SH-SY5Y (cell line): Measurements from ENCODE around the gene MS4A14.

ENCODE experiments used
- GATA2 ChIP-seq: IDR thresholded peaks from 2 replicates; pipeline ENCODE4 v1.6.1; 2011; ENCODE audit warnings: mild to moderate bottlenecking, low read depth, low read length
- GATA3 ChIP-seq: IDR thresholded peaks from 2 replicates; pipeline ENCODE4 v1.6.1; 2011; ENCODE audit warnings: low read depth, mild to moderate bottlenecking, low read length, moderate library complexity

Gene MS4A14

DNA sequence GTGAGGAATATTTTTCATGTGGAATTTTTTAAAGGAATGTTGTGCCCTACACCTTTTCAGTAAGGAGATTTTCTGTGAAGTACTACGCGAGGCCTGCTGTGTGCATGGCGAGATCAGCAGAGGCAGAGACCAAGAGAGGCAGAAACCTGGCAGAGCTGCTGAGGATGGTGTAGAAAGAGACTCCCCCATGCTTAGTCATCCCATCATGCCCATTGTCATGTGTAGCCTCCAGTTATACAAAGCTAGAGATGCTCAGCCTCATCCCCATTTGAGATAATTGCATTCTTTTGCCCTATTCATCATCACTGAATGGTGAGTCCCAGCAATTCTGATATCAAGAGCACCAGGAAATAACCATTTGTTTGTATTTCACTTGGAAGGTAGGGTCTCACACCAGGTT, 20.9 kb upstream of the MS4A14 start:
- TF ChIP-seq GATA3: no peak
- no peak for TF ChIP-seq GATA2

DNA sequence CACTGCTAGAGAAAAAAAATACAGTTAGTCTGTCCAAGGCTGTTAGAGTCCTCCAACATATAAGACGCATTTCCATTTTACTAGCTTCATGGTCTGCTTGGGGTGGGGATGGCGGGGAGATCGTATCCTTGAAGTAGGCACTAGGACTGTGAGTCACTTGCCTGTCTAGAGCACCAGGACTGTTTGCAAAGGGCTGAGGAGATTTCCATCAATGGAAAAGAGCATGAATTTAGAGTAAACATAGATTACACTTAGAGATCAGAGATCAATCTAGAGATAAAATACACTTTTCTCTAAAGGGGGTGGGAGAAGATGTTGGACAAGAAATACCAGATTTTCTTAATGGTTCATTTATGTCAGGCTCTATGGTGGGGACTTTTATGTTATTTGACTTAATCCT, 19.7 kb upstream of the MS4A14 start:
- no peak for TF ChIP-seq GATA3
- TF ChIP-seq GATA2: no peak

DNA sequence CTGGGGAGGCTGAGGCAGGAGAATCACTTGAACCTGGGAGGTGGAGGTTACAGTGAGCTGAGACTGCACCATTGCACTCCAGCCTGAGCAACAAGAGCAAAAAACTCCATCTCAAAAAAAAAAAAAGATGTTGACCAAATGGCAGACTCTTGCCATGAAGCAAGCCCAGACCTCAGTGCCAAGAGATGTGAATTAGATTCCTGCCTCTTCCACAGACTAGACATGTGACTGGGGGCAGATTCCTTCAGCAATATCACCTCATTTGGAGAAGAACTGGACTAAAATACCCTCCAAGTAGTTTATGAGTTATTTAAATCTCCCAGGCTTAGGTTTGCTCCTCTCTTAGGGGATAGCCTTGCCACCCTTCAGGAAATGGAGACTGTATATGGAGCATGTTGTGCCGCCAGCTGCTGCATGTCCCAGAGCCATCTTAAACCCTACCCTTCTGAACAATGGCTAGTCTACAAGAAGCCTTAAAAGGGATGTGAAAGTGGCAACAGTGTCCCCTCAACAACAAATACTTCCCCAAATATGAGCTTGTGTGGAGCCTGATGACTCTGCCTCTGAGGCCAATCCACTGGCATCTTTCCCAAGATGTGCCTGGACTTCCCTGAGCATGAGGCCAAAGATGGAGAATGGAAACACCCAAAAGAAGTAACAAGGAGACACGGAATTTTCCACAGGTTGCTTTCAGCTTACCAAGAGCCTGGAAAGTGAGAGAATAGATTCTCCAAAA, 18.7 kb upstream of the MS4A14 start:
- TF ChIP-seq GATA2: no peak
- no peak for TF ChIP-seq GATA3

DNA sequence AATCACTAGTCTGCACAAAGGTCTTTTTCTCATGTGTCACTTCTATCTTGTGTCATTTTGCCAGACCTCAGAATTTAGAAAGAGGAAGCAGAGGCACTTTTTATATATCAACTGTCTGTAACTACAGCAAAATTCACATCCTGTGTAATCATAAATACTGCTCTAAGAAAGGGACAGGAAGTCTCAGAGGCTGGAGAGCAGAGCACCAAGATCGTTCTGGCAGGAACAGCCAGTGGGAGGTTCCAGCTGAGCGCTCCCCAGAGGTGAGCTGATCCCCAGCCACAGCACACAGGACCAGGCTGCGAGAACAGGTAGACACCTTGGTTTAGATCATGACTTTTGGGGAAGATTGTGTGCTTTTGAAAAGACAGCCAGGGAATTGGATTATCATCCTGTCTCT, 17.9 kb upstream of the MS4A14 start, which contains the start of gene MS4A7:
Gene MS4A7, plus strand, starts transcription at position 179 of the 400 bp plus-strand sequence. CDS start 4,610 bp downstream, outside the sequence.
- TF ChIP-seq GATA3 (no peak), GATA2 (no peak)

GRCh38 chr11:60389279-60389910, 6.9 kb upstream of the MS4A14 start:
- TF ChIP-seq GATA2 (no peak), GATA3 (no peak)

- no peak for TF ChIP-seq GATA3
- no peak for TF ChIP-seq GATA2
These were observed 5.8 kb upstream of the MS4A14 start for GRCh38 chr11:60390419-60390818.

GRCh38 chr11:60392361-60392760, 3.9 kb upstream of the MS4A14 start:
- TF ChIP-seq GATA3: no peak
- TF ChIP-seq GATA2: no peak

DNA sequence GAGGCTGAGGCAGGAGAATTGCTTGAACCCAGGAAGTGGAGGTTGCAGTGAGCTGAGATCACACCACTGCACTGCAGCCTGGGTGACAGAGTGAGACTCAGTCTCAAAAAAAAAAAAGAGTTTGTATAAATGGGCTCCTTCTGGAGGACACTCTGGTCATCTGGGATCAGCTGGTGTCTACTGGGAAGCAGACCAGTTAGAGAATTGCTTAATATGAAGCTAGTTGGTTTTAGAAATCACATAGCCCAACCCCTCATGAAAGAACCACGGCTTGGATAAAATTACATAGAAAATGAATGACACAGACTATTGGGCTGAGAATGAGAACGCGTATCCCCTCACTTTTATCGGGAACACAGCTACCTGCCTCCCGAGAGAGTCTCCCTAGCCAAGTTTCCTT, 3.2 kb upstream of the MS4A14 start:
- TF ChIP-seq GATA3: no peak
- no peak for TF ChIP-seq GATA2

DNA sequence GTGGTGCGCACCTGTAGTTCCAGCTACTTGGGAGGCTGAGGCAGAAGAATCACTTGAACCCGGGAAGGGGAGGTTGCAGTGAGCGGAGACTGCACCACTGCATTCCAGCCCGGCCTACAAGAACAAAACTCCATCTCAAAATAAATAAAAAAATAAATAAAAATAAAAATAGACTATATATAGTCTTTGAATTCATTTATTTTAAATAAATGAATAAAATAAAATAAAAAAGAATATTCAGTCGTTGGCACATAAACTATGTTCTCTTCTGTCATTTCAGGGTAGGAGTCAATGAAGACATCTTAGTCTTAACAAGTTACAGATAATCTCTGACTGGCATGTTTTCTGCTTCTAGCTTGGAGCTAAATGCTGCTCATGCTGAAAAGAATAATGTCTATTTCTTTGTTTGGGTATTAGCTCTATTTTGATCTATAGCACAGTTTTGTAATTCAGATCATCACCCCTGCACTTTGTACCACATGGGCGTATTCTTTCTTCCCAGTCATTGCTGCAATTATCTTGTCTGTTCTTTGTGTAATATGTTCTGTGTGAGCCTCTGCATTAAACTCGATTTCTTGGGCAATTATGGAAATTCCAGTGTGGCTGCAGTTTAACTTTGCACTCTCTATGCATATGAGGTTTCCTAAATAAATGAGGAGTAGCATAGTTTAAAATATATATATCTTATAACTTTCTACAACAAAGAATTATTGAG, 1.4 kb upstream of the MS4A14 start:
- TF ChIP-seq GATA2 (no peak), GATA3 (no peak)

GRCh38 chr11:60396799-60397198, 540 bp downstream of the MS4A14 start:
- no peak for TF ChIP-seq GATA3
- no peak for TF ChIP-seq GATA2

DNA sequence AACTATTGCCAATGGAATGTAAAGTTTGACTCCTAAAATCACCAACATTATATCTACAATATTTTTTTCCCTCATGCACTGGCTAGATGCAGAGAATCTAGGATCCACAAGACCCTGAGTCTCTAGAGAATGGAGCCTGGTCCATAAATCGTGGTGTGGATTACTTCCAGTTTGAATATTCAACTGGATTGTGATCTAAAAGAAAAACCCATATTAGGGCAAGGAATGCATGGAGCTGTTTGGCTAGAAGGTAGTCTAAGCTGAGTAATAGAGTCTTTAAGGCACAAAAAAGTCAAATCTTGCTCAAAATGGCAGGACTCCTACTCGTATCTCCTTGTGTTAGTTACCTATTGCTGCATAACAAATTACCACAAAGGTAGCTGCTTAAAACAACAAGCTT, 23.8 kb downstream of the MS4A14 start:
- TF ChIP-seq GATA2: no peak
- TF ChIP-seq GATA3: no peak

GRCh38 chr11:60422609-60423008, 26.4 kb downstream of the MS4A14 start:
- TF ChIP-seq GATA2: no peak
- TF ChIP-seq GATA3: no peak

GRCh38 chr11:60428517-60428916, 32.3 kb downstream of the MS4A14 start:
- no peak for TF ChIP-seq GATA3
- TF ChIP-seq GATA2: no peak

DNA sequence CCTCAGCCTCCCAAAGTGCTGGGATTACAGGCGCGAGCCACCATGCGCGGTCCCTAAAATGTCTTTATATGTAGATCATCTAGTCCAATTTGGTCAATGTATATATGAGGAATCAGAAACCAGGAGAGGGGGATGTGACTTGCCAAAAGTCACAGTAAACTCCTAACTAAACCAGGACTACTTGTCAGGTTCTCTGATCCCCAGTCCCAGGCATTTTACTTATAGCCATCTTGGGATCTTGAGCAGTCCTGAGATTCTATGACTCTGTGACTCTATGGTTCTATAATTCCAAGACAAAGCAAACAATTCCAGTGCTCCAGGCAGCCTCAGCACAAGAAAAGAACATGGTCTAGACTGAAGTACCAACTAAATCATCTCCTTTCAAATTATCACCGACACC, 33.0 kb downstream of the MS4A14 start, which contains the start of gene MS4A5:
Gene MS4A5, plus strand, starts transcription at position 301 of the 400 bp plus-strand sequence. CDS start 103 bp downstream, outside the sequence.
- no peak for TF ChIP-seq GATA3
- no peak for TF ChIP-seq GATA2

DNA sequence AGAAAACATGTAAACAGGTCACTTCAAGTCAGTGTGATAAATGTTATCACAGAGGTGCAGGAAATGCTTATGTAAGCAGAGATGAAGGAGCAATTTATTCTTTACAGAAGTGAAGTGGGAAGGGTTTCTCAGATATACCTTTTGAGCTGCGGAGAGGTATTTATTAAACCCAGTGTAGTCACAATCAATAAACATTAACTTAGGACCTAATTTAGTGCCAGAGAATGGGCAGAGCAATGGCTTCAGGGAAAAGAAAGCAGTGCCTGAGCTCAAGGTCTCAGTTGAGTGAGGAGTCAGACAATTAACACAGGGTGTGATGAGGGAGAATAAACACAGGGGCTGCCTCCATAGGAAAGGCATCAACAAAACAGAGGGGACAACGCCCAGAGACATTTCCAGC, 35.0 kb downstream of the MS4A14 start:
- TF ChIP-seq GATA2 (no peak), GATA3 (no peak)

DNA sequence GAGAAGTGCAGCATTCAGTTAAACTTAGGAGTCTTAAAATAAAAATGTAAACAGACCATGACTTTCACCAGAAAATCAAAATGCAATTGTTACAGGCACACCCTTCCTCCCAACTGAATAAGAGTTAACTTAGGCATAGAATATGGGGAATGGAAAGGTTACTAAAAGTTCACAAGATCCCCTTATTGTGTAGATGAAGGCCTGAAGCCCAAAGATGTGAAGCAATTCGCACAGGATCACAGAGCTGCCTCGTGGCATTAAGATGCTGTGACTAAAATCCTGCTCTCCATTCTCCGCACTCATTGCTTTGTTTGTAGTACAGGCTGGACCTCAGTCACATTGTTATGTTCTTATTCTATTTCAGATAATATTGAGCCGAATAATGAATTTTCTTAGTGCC, 37.1 kb downstream of the MS4A14 start:
- TF ChIP-seq GATA3 (no peak), GATA2 (no peak)
